HUES6 (cell line): ENCODE data around the gene CNN2.

Source experiments
- H3K27ac ChIP-seq: 2 replicates; pipeline ENCODE4 v1.7.0; 2013; ENCODE audit warnings: low read depth, mild to moderate bottlenecking, low read length, inconsistent platforms
- H3K27me3 ChIP-seq: 2 replicates; pipeline ENCODE4 v1.6.1; 2013; ENCODE audit warnings: low read length; ENCODE audit not compliant: control insufficient read depth, insufficient read depth
- H3K36me3 ChIP-seq: 2 replicates; pipeline ENCODE4 v1.6.1; 2013; ENCODE audit warnings: low read length; ENCODE audit not compliant: control insufficient read depth, insufficient read depth
- H3K4me1 ChIP-seq: 2 replicates; pipeline ENCODE4 v1.6.1; 2013; ENCODE audit warnings: low read length; ENCODE audit not compliant: control insufficient read depth, insufficient read depth
- H3K4me3 ChIP-seq: 2 replicates; pipeline ENCODE4 v1.5.1; 2013; ENCODE audit warnings: low read depth, low read length
- H3K9ac ChIP-seq: one replicate; pipeline ENCODE4 v1.6.1; 2013; ENCODE audit warnings: mild to moderate bottlenecking, low read length
- H3K9me3 ChIP-seq: 2 replicates; pipeline ENCODE4 v1.6.1; 2013; ENCODE audit warnings: low read depth, low read length; ENCODE audit not compliant: control insufficient read depth, insufficient read depth

Gene CNN2

GRCh38 chr19:989381-990081, 36.9 kb upstream of the CNN2 start:
- Histone ChIP-seq H3K4me3 (no peak overlapping the region), H3K4me1 (peaks cover 20% of the 10 kb centered on the region), H3K9me3 (no peaks in the 10 kb centered on the region), H3K9ac (no peak overlapping the region), H3K27me3 (no peaks in the 10 kb centered on the region), H3K36me3 (peaks cover 49% of the 10 kb centered on the region), H3K27ac (no peak overlapping the region)

- H3K36me3 ChIP-seq: peaks cover 49% of the 10 kb centered on the region
- peak overlapping the region; percentile 14; the same call in 1 of the 2 replicates for H3K4me3 ChIP-seq
- H3K9ac ChIP-seq: peak overlapping the region; percentile 16
These were observed 36.3 kb upstream of the CNN2 start for GRCh38 chr19:990119-990571.

GRCh38 chr19:990746-991145, 35.7 kb upstream of the CNN2 start:
- Histone ChIP-seq H3K9me3 (no peaks in the 10 kb centered on the region), H3K27ac (no peak overlapping the region; the same call in 1 of the 2 replicates), H3K27me3 (peaks cover 3% of the 10 kb centered on the region; the same call in 1 of the 2 replicates), H3K4me3 (peak overlapping the region; percentile 28; the same call in 1 of the 2 replicates), H3K9ac (peak overlapping the region; percentile 19), H3K36me3 (peaks cover 48% of the 10 kb centered on the region), H3K4me1 (peaks cover 20% of the 10 kb centered on the region)

More at GRCh38 chr19:990119-990571, 36.3 kb upstream of the CNN2 start:
- H3K4me1 ChIP-seq: peaks cover 20% of the 10 kb centered on the region
- H3K27ac ChIP-seq: no peak overlapping the region; the same call in 1 of the 2 replicates
- H3K27me3 ChIP-seq: no peaks in the 10 kb centered on the region
- H3K9me3 ChIP-seq: no peaks in the 10 kb centered on the region

- Histone ChIP-seq H3K36me3 (peaks cover 42% of the 10 kb centered on the region), H3K4me3 (peak overlapping the region; percentile 28; the same call in 1 of the 2 replicates), H3K4me1 (peaks cover 26% of the 10 kb centered on the region), H3K27me3 (peaks cover 9% of the 10 kb centered on the region; the same call in 1 of the 2 replicates), H3K27ac (no peak overlapping the region), H3K9me3 (no peaks in the 10 kb centered on the region), H3K9ac (peak overlapping the region; percentile 19)
These were observed 35.1 kb upstream of the CNN2 start for GRCh38 chr19:991174-991931.

GRCh38 chr19:991932-992669, 34.3 kb upstream of the CNN2 start:
- peaks cover 37% of the 10 kb centered on the region for H3K36me3 ChIP-seq
- H3K27ac ChIP-seq: no peak overlapping the region
- H3K4me3 ChIP-seq: no peak overlapping the region
- H3K9ac ChIP-seq: no peak overlapping the region
- H3K27me3 ChIP-seq: peaks cover 16% of the 10 kb centered on the region; the same call in 1 of the 2 replicates
- no peaks in the 10 kb centered on the region for H3K9me3 ChIP-seq
- H3K4me1 ChIP-seq: peaks cover 29% of the 10 kb centered on the region

GRCh38 chr19:992670-993055, 33.7 kb upstream of the CNN2 start:
- no peaks in the 10 kb centered on the region for H3K9me3 ChIP-seq
- peaks cover 29% of the 10 kb centered on the region for H3K4me1 ChIP-seq
- no peak overlapping the region for H3K27ac ChIP-seq
- H3K9ac ChIP-seq: no peak overlapping the region
- H3K27me3 ChIP-seq: peaks cover 21% of the 10 kb centered on the region; the same call in 1 of the 2 replicates
- H3K4me3 ChIP-seq: no peak overlapping the region
- peaks cover 34% of the 10 kb centered on the region for H3K36me3 ChIP-seq

GRCh38 chr19:993361-993830, 33.0 kb upstream of the CNN2 start:
- peaks cover 29% of the 10 kb centered on the region for H3K36me3 ChIP-seq
- no peak overlapping the region for H3K9ac ChIP-seq
- H3K27ac ChIP-seq: no peak overlapping the region
- H3K4me3 ChIP-seq: no peak overlapping the region
- peaks cover 29% of the 10 kb centered on the region for H3K4me1 ChIP-seq
- peaks cover 29% of the 10 kb centered on the region for H3K27me3 ChIP-seq
- no peaks in the 10 kb centered on the region for H3K9me3 ChIP-seq

- peaks cover 24% of the 10 kb centered on the region for H3K36me3 ChIP-seq
- H3K4me3 ChIP-seq: no peak overlapping the region
- peaks cover 34% of the 10 kb centered on the region for H3K27me3 ChIP-seq
- H3K4me1 ChIP-seq: peaks cover 29% of the 10 kb centered on the region
- no peak overlapping the region for H3K27ac ChIP-seq
- no peak overlapping the region for H3K9ac ChIP-seq
- H3K9me3 ChIP-seq: no peaks in the 10 kb centered on the region
These were observed 32.5 kb upstream of the CNN2 start for GRCh38 chr19:993831-994393.

GRCh38 chr19:994516-994915, 31.9 kb upstream of the CNN2 start:
- no peaks in the 10 kb centered on the region for H3K9me3 ChIP-seq
- peaks cover 26% of the 10 kb centered on the region for H3K4me1 ChIP-seq
- H3K27me3 ChIP-seq: peaks cover 40% of the 10 kb centered on the region
- H3K36me3 ChIP-seq: peaks cover 24% of the 10 kb centered on the region
- no peak overlapping the region for H3K4me3 ChIP-seq
- H3K9ac ChIP-seq: no peak overlapping the region
- no peak overlapping the region for H3K27ac ChIP-seq

GRCh38 chr19:995051-995827, 31.2 kb upstream of the CNN2 start:
- no peak overlapping the region for H3K27ac ChIP-seq
- H3K4me3 ChIP-seq: no peak overlapping the region
- peaks cover 18% of the 10 kb centered on the region for H3K36me3 ChIP-seq
- H3K9me3 ChIP-seq: no peaks in the 10 kb centered on the region
- peaks cover 45% of the 10 kb centered on the region for H3K27me3 ChIP-seq
- peaks cover 18% of the 10 kb centered on the region for H3K4me1 ChIP-seq
- H3K9ac ChIP-seq: no peak overlapping the region
